MM.1S (cell line): ENCODE results near the gene GCA.

ENCODE experiments used
- DNase-seq: peaks from one replicate; pipeline ENCODE4 v3.0.0-alpha.2; 2015
- H2AFZ ChIP-seq: fragments of 300-600 bp; sonication (generic); 2 replicates; pipeline ENCODE4 v1.6.0; 2016; ENCODE audit warnings: antibody characterized with exemption, low read length
- H3F3A ChIP-seq: fragments of 300-600 bp; sonication (generic); 2 replicates; pipeline ENCODE4 v1.6.1; 2016; ENCODE audit warnings: mild to moderate bottlenecking, antibody characterized with exemption, low read length, moderate library complexity, mixed read lengths; ENCODE audit not compliant: insufficient read depth
- H3K27ac ChIP-seq: fragments of 300-600 bp; sonication (generic); 2 replicates; pipeline ENCODE4 v1.5.1; 2016; ENCODE audit warnings: mild to moderate bottlenecking, low read length
- H3K27me3 ChIP-seq: fragments of 300-600 bp; sonication (generic); replicated peaks from 2 replicates; pipeline ENCODE4 v1.6.0; 2016; ENCODE audit warnings: low read length; ENCODE audit not compliant: insufficient read depth
- H3K36me3 ChIP-seq: fragments of 300-600 bp; sonication (generic); replicated peaks from 2 replicates; pipeline ENCODE4 v1.6.1; 2016; ENCODE audit warnings: mild to moderate bottlenecking, low read length, mixed read lengths; ENCODE audit not compliant: insufficient read depth
- H3K4me1 ChIP-seq: fragments of 300-600 bp; sonication (generic); 2 replicates; pipeline ENCODE4 v1.6.1; 2016; ENCODE audit warnings: low read length, mixed read lengths
- H3K4me2 ChIP-seq: fragments of 300-600 bp; sonication (generic); 2 replicates; pipeline ENCODE4 v1.6.0; 2016; ENCODE audit warnings: low read depth, low read length
- H3K4me3 ChIP-seq: fragments of 300-600 bp; sonication (generic); 2 replicates; pipeline ENCODE4 v1.5.1; 2016; ENCODE audit warnings: low read length, mixed read lengths
- H3K79me2 ChIP-seq: fragments of 300-600 bp; sonication (generic); 2 replicates; pipeline ENCODE4 v1.6.1; 2016; ENCODE audit warnings: mixed run types, low read length, mixed read lengths
- H3K9ac ChIP-seq: fragments of 300-600 bp; sonication (generic); 2 replicates; pipeline ENCODE4 v1.6.1; 2016; ENCODE audit warnings: low read length, mixed read lengths
- H3K9me2 ChIP-seq: fragments of 300-600 bp; sonication (generic); replicated peaks from 2 replicates; pipeline ENCODE4 v1.6.1; 2016; ENCODE audit warnings: mild to moderate bottlenecking, low read length, mixed read lengths; ENCODE audit not compliant: insufficient read depth
- H3K9me3 ChIP-seq: fragments of 300-600 bp; sonication (generic); replicated peaks from 2 replicates; pipeline ENCODE4 v1.6.1; 2016; ENCODE audit warnings: mild to moderate bottlenecking, low read length, mixed read lengths; ENCODE audit not compliant: insufficient read depth
- H4K20me1 ChIP-seq: fragments of 300-600 bp; sonication (generic); 2 replicates; pipeline ENCODE4 v1.6.1; 2016; ENCODE audit warnings: mild to moderate bottlenecking, low read length, moderate library complexity, mixed read lengths; ENCODE audit not compliant: insufficient read depth
- CTCF ChIP-seq: fragments of 300-600 bp; sonication (generic); IDR thresholded peaks from 2 replicates; pipeline ENCODE4 v1.5.1; 2016; ENCODE audit warnings: antibody characterized with exemption, low read length, mixed read lengths
- EZH2 ChIP-seq: fragments of 300-600 bp; sonication (generic); optimal IDR thresholded peaks from 2 replicates; pipeline ENCODE3; 2017; ENCODE audit warnings: low read depth, mild to moderate bottlenecking, antibody characterized with exemption, low read length, mixed read lengths
- EZH2phosphoT487 ChIP-seq: fragments of 300-600 bp; sonication (generic); IDR thresholded peaks from 2 replicates; pipeline ENCODE4 v1.6.1; 2018; ENCODE audit warnings: antibody characterized with exemption, low read length

The GCA gene

GRCh38 chr2:162333968-162334367 is 10.0 kb upstream of the GCA start:
- H3K9me2 ChIP-seq, result no peaks in the 10 kb centered on the region
- H3K79me2 ChIP-seq, result no peaks in the 10 kb centered on the region
- H2AFZ ChIP-seq, result no peak overlapping the region

GRCh38 chr2:162337868-162338267 is 6.1 kb upstream of the GCA start:
- Histone ChIP-seq H2AFZ (no peak overlapping the region), H3K4me1 (no peaks in the 10 kb centered on the region), H4K20me1 (no peaks in the 10 kb centered on the region), H3K9ac (no peak overlapping the region), H3K9me2 (no peaks in the 10 kb centered on the region), H3K4me2 (no peak overlapping the region), H3K27ac (no peak overlapping the region), H3K79me2 (no peaks in the 10 kb centered on the region), H3F3A (no peaks in the 10 kb centered on the region), H3K4me3 (no peak overlapping the region), H3K27me3 (no peaks in the 10 kb centered on the region), H3K36me3 (no peaks in the 10 kb centered on the region), H3K9me3 (no peaks in the 10 kb centered on the region)
- TF ChIP-seq EZH2phosphoT487 (no peak), EZH2 (no peak), CTCF (no peak)
- no peak for DNase-seq

More at GRCh38 chr2:162333968-162334367, 10.0 kb upstream of the GCA start:
- no peaks in the 10 kb centered on the region for H4K20me1 ChIP-seq
- peaks cover 8% of the 10 kb centered on the region; the same call in 1 of the 2 replicates for H3K4me1 ChIP-seq
- H3K9ac ChIP-seq, result no peak overlapping the region
- no peaks in the 10 kb centered on the region for H3K9me3 ChIP-seq
- H3F3A ChIP-seq, result no peaks in the 10 kb centered on the region
- H3K27ac ChIP-seq, result no peak overlapping the region
- H3K27me3 ChIP-seq, result no peaks in the 10 kb centered on the region
- no peak overlapping the region for H3K4me3 ChIP-seq
- H3K4me2 ChIP-seq, result no peak overlapping the region
- peak; percentile 26 for DNase-seq
- TF ChIP-seq EZH2, result no peak
- peak; percentile 55 for TF ChIP-seq CTCF
- TF ChIP-seq EZH2phosphoT487, result no peak
- H3K36me3 ChIP-seq, result no peaks in the 10 kb centered on the region

- no peak for TF ChIP-seq EZH2
- H3K9me3 ChIP-seq, result no peaks in the 10 kb centered on the region
- H3K79me2 ChIP-seq, result peaks cover 10% of the 10 kb centered on the region
- no peak overlapping the region for H3K27ac ChIP-seq
- H2AFZ ChIP-seq, result no peak overlapping the region
- H3F3A ChIP-seq, result peaks cover 7% of the 10 kb centered on the region
- DNase-seq, result no peak
- no peaks in the 10 kb centered on the region for H4K20me1 ChIP-seq
- H3K36me3 ChIP-seq, result no peaks in the 10 kb centered on the region
- no peaks in the 10 kb centered on the region for H3K9me2 ChIP-seq
- H3K27me3 ChIP-seq, result no peaks in the 10 kb centered on the region
- no peak overlapping the region for H3K4me2 ChIP-seq
- H3K4me3 ChIP-seq, result no peak overlapping the region
- H3K9ac ChIP-seq, result no peak overlapping the region
- H3K4me1 ChIP-seq, result 0 out of 2 replicates have a peak, but pooled peaks cover 6% of the 10 kb centered on the region
Measured at GRCh38 chr2:162340822-162341221, 3.1 kb upstream of the GCA start.

- Histone ChIP-seq H3K9ac (no peak overlapping the region), H3K4me3 (no peak overlapping the region), H3K27me3 (no peaks in the 10 kb centered on the region), H3K36me3 (no peaks in the 10 kb centered on the region), H3K9me2 (no peaks in the 10 kb centered on the region), H4K20me1 (no peaks in the 10 kb centered on the region), H3F3A (peaks cover 7% of the 10 kb centered on the region), H3K9me3 (no peaks in the 10 kb centered on the region), H3K27ac (no peak overlapping the region), H3K4me1 (0 out of 2 replicates have a peak, but pooled peaks cover 6% of the 10 kb centered on the region), H2AFZ (no peak overlapping the region), H3K79me2 (peaks cover 17% of the 10 kb centered on the region), H3K4me2 (no peak overlapping the region)
- no peak for TF ChIP-seq CTCF
- no peak for TF ChIP-seq EZH2
- TF ChIP-seq EZH2phosphoT487, result no peak
- DNase-seq, result no peak
Measured at GRCh38 chr2:162342321-162342720, 1.6 kb upstream of the GCA start.
